ENCODE measurements around the gene AOX1. TPM values are rescaled to one million over a fixed set of nuclear protein-coding genes. Genes with fewer than 3 reads are reported as not detected.

The AOX1 gene
- total RNA-seq, 1 experiment from 2014 or later, result 3.5 TPM

- Mint-ChIP-seq H3K4me1 (no peaks in the 10 kb centered on the region), H3K27me3 (ENCODE audit: low read depth) (no peaks in the 10 kb centered on the region; the same call in none of the 2 replicates), H3K36me3 (ENCODE audit: insufficient read depth in 1 of 3, low read depth in 3 of 3) (peaks cover 0 to 4% (median 0%) of the 10 kb centered on the region in 3 experiments; a peak in 2 of 7 replicates), H3K27ac (no peak overlapping the region), H3K9me3 (no peaks in the 10 kb centered on the region), H3K4me3 (no peak overlapping the region)
- Histone ChIP-seq H3K27me3 (ENCODE audit: insufficient read depth, low read length) (no peaks in the 10 kb centered on the region), H3K18ac (ENCODE audit: insufficient read length, low read depth, low read length) (no peak overlapping the region), H3K23ac (ENCODE audit: insufficient read length, low read depth, low read length) (no peak overlapping the region), H2AFZ (ENCODE audit: low read length) (no peak overlapping the region), H3T11ph (ENCODE audit: low read length) (no peak overlapping the region), H3K4me1 (ENCODE audit: insufficient read depth, low read length) (no peaks in the 10 kb centered on the region), H3K79me2 (ENCODE audit: insufficient read depth, low read length) (no peaks in the 10 kb centered on the region), H2BK15ac (ENCODE audit: low read depth, low read length) (no peak overlapping the region), H2BK20ac (ENCODE audit: low read depth, low read length, poor library complexity, severe bottlenecking) (no peak overlapping the region), H3K9ac (ENCODE audit: extremely low read depth, insufficient read length, low read length) (no peak overlapping the region), H4K8ac (replicated peaks; ENCODE audit: insufficient read length, low read depth, low read length) (no peak overlapping the region), H3K79me1 (ENCODE audit: insufficient read depth, low read depth, low read length, poor library complexity, severe bottlenecking) (no peaks in the 10 kb centered on the region), H3K27ac (ENCODE audit: insufficient read length, low read depth, low read length) (no peak overlapping the region), H2AK5ac (ENCODE audit: insufficient read length, low read length) (no peak overlapping the region), H3K9me3 (ENCODE audit: control insufficient read depth, low read depth, low read length) (no peaks in the 10 kb centered on the region), H3K4me2 (ENCODE audit: insufficient read depth, insufficient read length, low read length) (no peak overlapping the region), H4K20me1 (ENCODE audit: control insufficient read depth, insufficient read depth, insufficient read length) (no peaks in the 10 kb centered on the region), H3K4ac (ENCODE audit: low read depth, low read length) (no peak overlapping the region), H4K91ac (ENCODE audit: insufficient read length, low read depth, low read length) (no peak overlapping the region), H3K14ac (ENCODE audit: insufficient read depth, low read length) (no peak overlapping the region), H2BK12ac (ENCODE audit: insufficient read length, low read depth, low read length) (no peak overlapping the region), H2BK120ac (ENCODE audit: low read depth, low read length, poor library complexity, severe bottlenecking) (no peak overlapping the region), H2BK5ac (ENCODE audit: insufficient read length, low read length) (no peak overlapping the region), H4K5ac (ENCODE audit: insufficient read length, low read depth, low read length) (no peak overlapping the region), H3K56ac (ENCODE audit: insufficient read length, low read depth, low read length) (no peak overlapping the region), H3K23me2 (ENCODE audit: insufficient read length, low read depth, low read length, poor library complexity, severe bottlenecking) (no peaks in the 10 kb centered on the region)
- no CpG with 5 or more reads among the region's 3 CpGs for WGBS (ENCODE audit: extremely low coverage, insufficient read length, low lambda C conversion rate)
- DNase-seq, result no peak
- TF ChIP-seq CTCF (conservative IDR thresholded peaks at IDR 0.05), result no peak
Observed at GRCh38 chr2:200655918-200656580, 70.2 kb downstream of the AOX1 start.

All from H9 (cell line).